Endodermal cell (in vitro differentiated cells): ENCODE data around the gene CHKB. TPM values are rescaled to one million over a fixed set of nuclear protein-coding genes. Genes with fewer than 3 reads are reported as not detected.

Experiments used
- DNase-seq: peaks from one replicate; pipeline ENCODE4 v3.0.0-alpha.2; 2017
- H3K27ac ChIP-seq: 2 replicates; pipeline ENCODE4 v1.5.1; 2013; ENCODE audit warnings: mild to moderate bottlenecking, low read depth, low read length, moderate library complexity
- H3K27me3 ChIP-seq: 2 replicates; pipeline ENCODE4 v1.6.1; 2013; ENCODE audit warnings: mild to moderate bottlenecking, low read length, moderate library complexity; ENCODE audit not compliant: insufficient read depth, control insufficient read depth, poor library complexity, severe bottlenecking
- H3K36me3 ChIP-seq: 2 replicates; pipeline ENCODE4 v1.7.0; 2013; ENCODE audit warnings: mild to moderate bottlenecking, low read length, moderate library complexity; ENCODE audit not compliant: control insufficient read depth, insufficient read depth
- H3K4me1 ChIP-seq: one replicate; pipeline ENCODE4 v1.7.0; 2013; ENCODE audit warnings: low read length; ENCODE audit not compliant: control insufficient read depth, insufficient read depth
- H3K4me3 ChIP-seq: 2 replicates; pipeline ENCODE4 v1.5.1; 2013; ENCODE audit warnings: mild to moderate bottlenecking, low read length, moderate library complexity
- H3K9ac ChIP-seq: 2 replicates; pipeline ENCODE4 v1.6.1; 2013; ENCODE audit warnings: mild to moderate bottlenecking, low read length, moderate library complexity; ENCODE audit not compliant: poor library complexity, severe bottlenecking; ENCODE audit errors: extremely low read depth
- H3K9me3 ChIP-seq: 2 replicates; pipeline ENCODE4 v1.6.1; 2013; ENCODE audit warnings: mild to moderate bottlenecking, low read length, moderate library complexity; ENCODE audit not compliant: control insufficient read depth
- H3K27ac Mint-ChIP-seq: 2 replicates; pipeline ENCODE4 v1.8.0; 2020; ENCODE audit warnings: mixed read lengths
- H3K27me3 Mint-ChIP-seq: 2 replicates; pipeline ENCODE4 v1.8.0; 2021; ENCODE audit warnings: mild to moderate bottlenecking, mixed read lengths; ENCODE audit not compliant: insufficient read depth
- H3K36me3 Mint-ChIP-seq: 2 replicates; pipeline ENCODE4 v1.8.0; 2020; ENCODE audit warnings: low read depth, mixed read lengths
- H3K4me1 Mint-ChIP-seq: 2 replicates; pipeline ENCODE4 v1.8.0; 2020; ENCODE audit warnings: mixed read lengths
- H3K4me3 Mint-ChIP-seq: 2 replicates; pipeline ENCODE4 v1.8.0; 2020; ENCODE audit warnings: mild to moderate bottlenecking, moderate library complexity, mixed read lengths
- H3K9me3 Mint-ChIP-seq: 2 replicates; pipeline ENCODE4 v1.8.0; 2020; ENCODE audit warnings: mild to moderate bottlenecking, mixed read lengths
- CTCF ChIP-seq: fragments of 200-600 bp; sonication (generic); conservative IDR thresholded peaks from 2 replicates; pipeline ENCODE4 v1.5.0; 2021; ENCODE audit warnings: antibody characterized with exemption, mild to moderate bottlenecking
- WGBS, 2 experiments: methylation state at CpG; one replicate each; pipeline versions ENCODE4 v1.1.5 to v1.1.7; 2013; ENCODE audit warnings: missing lambda C conversion rate in 2 of 2, mixed read lengths in 1 of 2; ENCODE audit not compliant: insufficient coverage in 1 of 2, insufficient read length in 1 of 2; 5-methylcytosine and 5-hydroxymethylcytosine counted together
- total RNA-seq, 2 donors: library from RNA; stranded (reverse); fragmentation: NEBNext Ultra II Directional in 1 of 2; extraction: Animal tissue kit (Norgen Biotek cat#: 25700) in 1 of 2; gene quantifications; 2 replicates in 1 of 2; 3 replicates in 1 of 2; pipeline ENCODE4 v1.2.1, GENCODE V29; 2021

The CHKB gene
- total RNA-seq, 2 donors from 2014 or later = 108 TPM

GRCh38 chr22:50576070-50576469 is 6.6 kb downstream of the CHKB start:
- no peak overlapping the region for H3K27ac Mint-ChIP-seq

GRCh38 chr22:50575426-50575941 is 7.2 kb downstream of the CHKB start:
- H3K4me3 ChIP-seq = no peak overlapping the region
- H3K27ac ChIP-seq = no peak overlapping the region
- H3K36me3 ChIP-seq = peaks cover 73% of the 10 kb centered on the region
- Mint-ChIP-seq H3K36me3 (peaks cover 46% of the 10 kb centered on the region), H3K27ac (peak overlapping the region; percentile 26), H3K4me1 (no peaks in the 10 kb centered on the region), H3K27me3 (no peaks in the 10 kb centered on the region), H3K4me3 (no peak overlapping the region), H3K9me3 (no peaks in the 10 kb centered on the region)
- H3K9me3 ChIP-seq = no peaks in the 10 kb centered on the region
- no peak for DNase-seq
- no peaks in the 10 kb centered on the region for H3K4me1 ChIP-seq
- H3K27me3 ChIP-seq = no peaks in the 10 kb centered on the region
- WGBS, 2 experiments = 90 to 96% methylated on average over 4 to 8 of the region's 8 CpGs
- TF ChIP-seq CTCF = no peak
- H3K9ac ChIP-seq = no peak overlapping the region

More at GRCh38 chr22:50576070-50576469, 6.6 kb downstream of the CHKB start:
- Histone ChIP-seq H3K4me1 (no peaks in the 10 kb centered on the region), H3K4me3 (no peak overlapping the region), H3K36me3 (peaks cover 68% of the 10 kb centered on the region), H3K27ac (no peak overlapping the region), H3K9ac (no peak overlapping the region), H3K27me3 (no peaks in the 10 kb centered on the region), H3K9me3 (no peaks in the 10 kb centered on the region)
- Mint-ChIP-seq H3K4me3 (no peak overlapping the region), H3K27me3 (no peaks in the 10 kb centered on the region), H3K36me3 (peaks cover 42% of the 10 kb centered on the region), H3K9me3 (no peaks in the 10 kb centered on the region), H3K4me1 (no peaks in the 10 kb centered on the region)
- 80 to 82% methylated on average over 3 to 5 of the region's 5 CpGs for WGBS, 2 experiments
- peak; percentile 70 for DNase-seq
- TF ChIP-seq CTCF = peak; percentile 66

GRCh38 chr22:50574383-50574755 is 8.3 kb downstream of the CHKB start:
- H3K4me3 Mint-ChIP-seq = no peak overlapping the region
- H3K27me3 Mint-ChIP-seq = no peaks in the 10 kb centered on the region
- no peaks in the 10 kb centered on the region for H3K4me1 Mint-ChIP-seq
- H3K9me3 ChIP-seq = no peaks in the 10 kb centered on the region
- no peaks in the 10 kb centered on the region for H3K9me3 Mint-ChIP-seq
- TF ChIP-seq CTCF = no peak
- no peaks in the 10 kb centered on the region for H3K27me3 ChIP-seq
- no peak overlapping the region for H3K9ac ChIP-seq
- H3K4me1 ChIP-seq = no peaks in the 10 kb centered on the region
- no peak for DNase-seq
- WGBS, 2 experiments = 92 to 94% methylated on average over 10 to 11 of the region's 11 CpGs
- H3K36me3 Mint-ChIP-seq = peaks cover 48% of the 10 kb centered on the region
- peaks cover 73% of the 10 kb centered on the region for H3K36me3 ChIP-seq
- H3K4me3 ChIP-seq = no peak overlapping the region
- peak overlapping the region; percentile 70 for H3K27ac Mint-ChIP-seq
- H3K27ac ChIP-seq = no peak overlapping the region
